Erythroblast (primary cell): ENCODE data around the gene ATG7.
A peak's percentile ranks its signal among the peaks of the same experiment; 100 is the strongest.
"Not testable (repeated sequence)": the region's sequence is repeated elsewhere in the genome, so short reads cannot be mapped to it uniquely, and the experiment has no call there.

Source experiments
- DNase-seq, 2 experiments: peaks; one replicate each; lab custom pipeline; 2025; lab: John Stamatoyannopoulos, UW
- GATA1 ChIP-seq: IDR thresholded peaks from 2 replicates; pipeline ENCODE4 v1.6.1; 2011; ENCODE audit warnings: low read depth, mild to moderate bottlenecking, control low read depth, low read length, moderate library complexity
- POLR2A ChIP-seq: IDR thresholded peaks from 2 replicates; pipeline ENCODE4 v1.6.1; 2011; ENCODE audit warnings: mild to moderate bottlenecking, low read length

Gene ATG7

DNA sequence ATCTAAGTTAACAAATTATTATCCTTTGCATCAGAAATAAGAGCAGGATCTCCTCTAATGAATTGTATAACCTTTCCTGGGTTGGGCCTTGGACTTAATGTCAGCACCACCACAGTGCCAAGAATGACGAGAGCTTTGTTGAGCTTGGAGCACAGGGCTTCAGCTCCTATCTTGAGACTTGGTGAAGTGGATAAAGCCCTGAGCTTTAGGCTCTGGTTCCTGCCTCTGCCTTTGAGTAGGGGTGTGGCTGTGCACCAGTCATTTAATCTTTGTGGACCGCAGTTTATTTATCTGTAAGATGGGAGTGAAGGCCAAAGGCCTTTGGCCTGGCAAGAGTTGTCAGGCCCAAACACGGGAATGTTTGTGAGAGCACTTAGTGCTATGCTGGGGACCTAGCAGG is 209.4 kb downstream of the ATG7 start:
- DNase-seq, result no peak
- TF ChIP-seq POLR2A (no peak), GATA1 (no peak)

DNA sequence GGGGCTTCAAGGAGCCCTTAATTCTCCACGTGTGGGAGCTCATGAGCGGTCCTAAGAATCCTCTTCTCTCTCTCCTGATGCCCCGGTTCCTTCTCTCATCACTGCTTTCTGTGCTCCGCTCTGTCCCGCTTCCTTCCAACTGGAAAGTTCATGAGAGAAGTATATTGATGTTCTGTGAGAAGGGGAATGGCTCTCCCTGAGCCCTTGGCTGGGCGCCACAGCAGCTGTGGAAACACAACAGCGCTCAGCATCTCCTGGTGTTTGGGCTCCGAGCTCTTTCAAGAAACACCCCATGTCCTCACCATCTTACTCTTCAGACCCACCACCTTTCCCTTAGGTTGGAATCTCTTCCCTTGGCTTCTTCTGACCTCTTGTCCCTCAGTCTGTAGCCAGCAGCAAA is 209.8 kb downstream of the ATG7 start:
- DNase-seq, result no peak
- TF ChIP-seq GATA1 (no peak), POLR2A (no peak)

DNA sequence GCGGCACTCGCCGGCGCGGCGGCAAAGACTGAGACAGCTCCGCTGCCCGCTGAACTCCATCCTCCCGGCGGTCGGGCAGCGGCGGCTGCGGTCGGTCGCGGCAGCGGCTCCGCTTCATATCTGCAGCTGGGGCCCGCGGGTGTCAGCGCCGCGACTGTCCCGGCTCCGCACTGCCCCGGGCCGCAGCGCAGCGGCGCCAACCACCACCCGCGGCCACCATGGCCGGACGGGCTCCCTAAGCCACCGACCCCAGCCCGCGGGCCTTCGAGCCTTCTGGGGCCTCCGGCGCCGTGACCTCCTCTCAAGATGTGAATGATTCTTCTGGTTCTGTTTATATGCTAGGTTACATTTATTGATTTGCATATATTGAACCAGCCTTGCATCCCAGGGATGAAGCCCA is 216.2 kb downstream of the ATG7 start:
- not testable (repeated sequence) for DNase-seq

DNA sequence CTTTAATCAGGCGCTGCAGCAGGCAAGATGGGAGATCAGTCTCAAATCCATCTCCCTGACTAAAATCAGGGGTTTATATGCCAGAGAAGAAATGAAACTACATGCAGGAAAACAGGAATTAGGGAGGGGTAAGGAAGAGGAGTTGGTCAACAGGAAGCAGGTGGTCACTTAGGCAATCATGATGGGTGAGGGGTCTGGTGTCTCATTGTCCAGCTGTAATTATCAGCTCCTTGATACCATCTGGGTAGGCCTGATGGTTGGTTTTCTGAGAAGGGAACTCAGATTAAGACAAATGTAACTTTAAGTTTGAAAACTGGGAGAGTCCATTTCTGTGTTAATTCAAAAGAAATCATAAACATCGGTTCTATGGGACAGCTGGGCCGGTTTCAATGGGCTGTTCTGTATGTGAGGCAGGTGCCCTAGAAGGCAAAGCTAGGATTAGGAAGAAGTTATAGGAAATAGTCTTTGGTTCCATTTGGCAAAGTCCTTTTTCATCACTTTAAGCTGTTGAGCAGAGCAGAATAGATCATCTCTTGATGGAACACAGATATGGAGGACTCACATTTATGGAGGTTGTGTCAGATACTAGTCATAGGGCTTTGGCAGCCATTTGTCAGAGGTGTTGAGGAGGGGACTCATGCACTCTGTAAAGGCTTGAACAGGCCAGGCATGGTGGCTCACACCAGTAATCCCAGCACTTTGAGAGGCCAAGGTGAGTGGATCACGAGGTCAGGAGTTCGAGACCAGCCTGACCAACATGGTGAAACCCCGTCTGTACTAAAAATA is 222.1 kb downstream of the ATG7 start:
- no peak for DNase-seq
- no peak for TF ChIP-seq GATA1

DNA sequence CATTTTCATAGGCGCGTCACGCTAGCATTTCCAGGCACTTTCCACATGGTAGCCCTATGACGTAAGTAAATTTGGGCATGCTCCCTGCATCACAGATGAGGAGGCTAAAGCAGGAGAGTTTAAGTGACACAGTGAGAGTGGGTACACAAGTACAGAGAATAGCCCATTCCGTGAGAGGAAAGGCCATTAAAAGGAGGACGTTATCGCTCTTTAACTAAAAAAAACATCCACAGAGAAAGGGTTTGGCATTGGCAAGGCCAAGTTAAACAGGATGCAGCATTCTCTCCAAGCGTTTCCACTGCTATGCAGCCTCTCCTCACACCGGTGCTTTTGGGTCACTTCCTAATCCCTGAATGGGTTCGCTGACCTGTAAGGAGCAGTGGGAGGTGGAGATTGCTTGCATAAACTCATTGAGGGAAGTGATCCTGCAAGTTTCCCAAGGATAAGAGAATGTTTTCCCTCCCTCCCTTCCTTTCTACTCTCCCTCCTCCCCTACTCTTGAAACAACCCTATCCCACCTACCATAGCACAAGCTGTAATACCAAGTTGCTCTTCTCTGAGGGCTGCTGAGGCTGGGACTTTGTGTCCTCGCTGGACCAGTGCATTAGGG is 223.9 kb downstream of the ATG7 start:
- DNase-seq, result no peak
- no peak for TF ChIP-seq GATA1
- TF ChIP-seq POLR2A, result no peak

DNA sequence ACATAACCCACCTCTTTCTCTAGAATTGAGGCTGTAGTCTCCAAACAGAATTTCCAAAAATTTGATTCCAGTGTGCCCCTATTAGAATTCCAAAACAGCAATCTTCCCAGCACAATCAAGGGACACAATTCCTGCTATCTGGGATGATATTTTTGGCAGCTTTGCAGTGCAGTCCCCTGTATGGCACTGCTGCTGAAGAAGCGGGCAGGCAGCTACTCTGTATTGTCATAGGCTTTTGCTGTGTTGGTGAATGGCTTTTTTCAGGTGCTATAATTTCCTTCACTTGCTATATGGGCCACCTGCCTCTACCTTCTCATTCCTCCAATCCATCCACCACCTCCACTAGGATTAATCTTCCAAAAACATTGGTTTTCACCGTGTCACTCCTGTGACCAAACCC is 226.0 kb downstream of the ATG7 start:
- TF ChIP-seq POLR2A (no peak), GATA1 (no peak)
- DNase-seq, result no peak

DNA sequence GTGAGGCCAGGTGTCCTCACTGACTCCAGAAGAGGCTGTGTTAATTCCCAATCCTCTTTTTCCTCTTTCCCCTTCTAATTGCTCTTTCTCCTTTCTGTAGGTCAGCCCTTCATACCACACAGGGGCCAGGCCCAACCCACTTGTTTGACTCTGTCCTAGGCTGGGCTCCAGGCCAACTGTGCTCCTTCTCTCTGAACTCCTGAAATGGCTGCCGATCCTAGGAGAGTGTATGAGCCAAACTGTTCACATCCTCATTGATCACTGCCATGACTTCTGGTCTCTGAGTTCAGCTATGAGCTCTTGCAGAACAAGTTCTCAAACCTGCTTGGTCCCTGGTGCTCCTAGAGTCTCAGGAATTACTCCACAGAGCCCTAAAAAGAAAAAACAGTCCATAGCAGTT is 226.4 kb downstream of the ATG7 start:
- no peak for DNase-seq
- TF ChIP-seq GATA1 (no peak), POLR2A (no peak)

DNA sequence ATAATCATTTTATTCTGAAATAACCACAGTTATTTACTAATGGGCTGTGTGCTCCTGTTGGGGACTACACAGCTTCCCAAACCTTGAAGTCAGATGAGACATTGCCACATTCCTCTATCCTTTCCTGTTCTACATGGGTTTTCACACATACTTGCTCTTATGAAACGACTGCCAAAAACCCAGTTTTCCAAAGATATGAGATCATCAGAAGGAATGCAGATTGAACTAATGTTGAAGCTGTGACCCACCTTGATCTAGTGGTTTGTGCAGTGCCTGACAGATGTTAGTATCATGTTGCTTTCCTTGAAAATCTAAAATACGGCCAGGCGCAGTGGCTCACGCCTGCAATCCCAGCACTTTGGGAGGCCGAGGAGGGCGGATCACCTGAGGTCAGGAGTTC is 226.9 kb downstream of the ATG7 start:
- no peak for DNase-seq
- TF ChIP-seq GATA1 (no peak), POLR2A (no peak)

DNA sequence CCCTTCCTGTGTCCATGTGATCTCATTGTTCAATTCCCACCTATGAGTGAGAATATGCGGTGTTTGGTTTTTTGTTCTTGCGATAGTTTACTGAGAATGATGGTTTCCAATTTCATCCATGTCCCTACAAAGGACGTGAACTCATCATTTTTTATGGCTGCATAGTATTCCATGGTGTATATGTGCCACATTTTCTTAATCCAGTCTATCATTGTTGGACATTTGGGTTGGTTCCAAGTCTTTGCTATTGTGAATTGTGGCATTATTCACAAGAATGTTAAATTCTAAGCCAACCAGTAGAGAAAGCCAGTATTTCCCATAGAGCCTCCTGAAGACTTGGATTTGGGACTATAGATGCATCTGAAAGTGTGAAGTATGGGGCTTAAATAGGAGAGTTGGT is 230.2 kb downstream of the ATG7 start:
- DNase-seq, result not testable (repeated sequence)

DNA sequence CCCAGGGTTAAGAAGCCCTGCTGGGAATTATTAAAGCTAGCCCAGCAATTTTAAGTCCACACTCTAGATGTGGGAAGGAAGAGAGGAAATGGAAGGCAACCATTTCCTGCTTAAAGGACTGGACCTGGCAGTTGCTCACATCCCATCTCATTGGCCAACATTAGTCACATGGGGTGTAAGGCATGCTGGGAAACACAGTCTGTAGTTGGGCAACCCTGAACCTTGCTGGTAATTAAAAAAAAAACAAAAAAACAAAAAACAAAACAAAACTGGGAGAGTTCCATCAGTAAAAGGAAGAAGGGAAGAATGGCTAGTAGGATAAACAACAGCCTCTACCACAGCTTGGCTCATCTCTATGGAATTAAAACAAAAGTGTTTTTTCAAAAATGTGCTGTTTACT is 235.5 kb downstream of the ATG7 start:
- DNase-seq, result peak in 1 of 2 experiments; percentile 4
- TF ChIP-seq GATA1 (no peak), POLR2A (no peak)

DNA sequence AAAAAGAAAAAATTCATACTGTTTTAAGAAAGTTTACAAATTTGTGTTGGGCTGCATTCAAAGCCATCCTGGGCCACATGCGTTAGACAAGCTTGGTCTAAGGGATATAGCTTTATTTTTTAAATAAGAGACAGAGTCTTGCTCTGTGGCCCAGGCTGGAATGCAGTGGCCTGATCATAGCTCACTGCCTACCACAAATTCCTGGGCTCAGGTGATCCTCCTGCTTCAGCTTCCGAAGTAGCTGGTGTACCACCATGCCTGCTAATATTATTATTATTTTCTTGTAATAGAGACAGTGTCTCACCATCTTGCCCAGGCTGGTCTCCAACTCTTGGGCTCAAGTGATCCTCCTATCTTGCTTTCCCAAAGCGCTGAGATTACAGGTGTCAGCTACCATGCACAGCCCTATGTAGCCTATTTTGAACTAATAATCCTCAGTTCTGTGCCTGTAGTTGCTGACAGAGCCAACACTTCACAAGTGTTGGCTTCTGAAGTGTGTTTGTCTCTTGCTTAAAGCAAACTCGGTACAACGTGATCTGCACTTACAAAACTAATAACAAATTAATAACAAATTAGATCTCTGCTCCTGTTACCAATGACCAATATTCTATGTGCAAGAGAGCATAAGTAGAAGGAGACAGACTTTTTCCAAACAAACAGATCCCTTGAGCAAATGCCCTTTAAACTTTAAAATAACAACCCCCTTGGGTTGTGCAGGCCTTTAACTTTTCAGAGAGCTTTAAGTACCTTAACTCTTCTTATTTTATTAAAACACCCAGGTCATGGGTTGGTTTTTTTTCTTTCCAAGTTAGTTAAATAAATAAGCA is 236.4 kb downstream of the ATG7 start:
- DNase-seq, result no peak
- no peak for TF ChIP-seq GATA1
- TF ChIP-seq POLR2A, result no peak

DNA sequence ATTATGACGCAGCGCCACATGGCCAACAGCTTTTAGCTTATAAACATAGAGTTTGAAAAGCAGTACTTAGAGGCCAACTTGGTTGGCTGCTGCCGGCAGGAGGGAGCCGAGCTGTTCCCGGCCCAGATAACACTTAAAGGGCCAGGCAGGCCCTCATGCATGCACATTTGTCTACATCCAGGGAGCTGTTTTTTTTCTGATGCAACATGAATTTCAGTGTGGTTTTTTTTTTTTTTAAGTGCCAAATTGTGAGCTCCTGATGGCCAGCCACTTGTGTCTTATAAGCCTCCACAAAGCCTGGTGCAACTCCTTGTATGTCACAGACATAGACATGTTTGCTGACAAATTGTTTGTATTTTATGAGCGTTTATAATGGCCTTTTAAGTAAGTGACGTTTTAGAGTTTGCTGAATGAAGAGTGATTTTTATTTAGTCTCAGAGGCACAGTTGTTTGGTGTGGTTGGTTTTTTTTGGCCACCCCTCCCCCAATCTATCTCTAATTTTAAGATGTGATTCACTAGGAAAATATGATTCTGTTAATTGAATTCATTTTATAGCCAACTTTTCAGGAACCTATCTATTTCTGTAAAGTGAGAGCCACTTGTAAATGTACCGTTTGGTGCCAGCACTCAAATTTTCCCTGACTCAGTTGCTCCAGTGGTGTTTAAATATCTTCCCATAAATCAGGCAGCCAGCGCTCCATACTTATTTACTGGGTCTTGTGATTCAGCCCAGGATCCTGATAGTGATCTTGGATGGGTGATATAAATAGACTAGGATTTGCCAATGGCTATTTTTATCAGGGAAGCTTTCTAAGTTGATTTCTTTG is 237.2 kb downstream of the ATG7 start:
- TF ChIP-seq POLR2A (no peak), GATA1 (no peak)
- DNase-seq, result peak; percentile 50 to 54

DNA sequence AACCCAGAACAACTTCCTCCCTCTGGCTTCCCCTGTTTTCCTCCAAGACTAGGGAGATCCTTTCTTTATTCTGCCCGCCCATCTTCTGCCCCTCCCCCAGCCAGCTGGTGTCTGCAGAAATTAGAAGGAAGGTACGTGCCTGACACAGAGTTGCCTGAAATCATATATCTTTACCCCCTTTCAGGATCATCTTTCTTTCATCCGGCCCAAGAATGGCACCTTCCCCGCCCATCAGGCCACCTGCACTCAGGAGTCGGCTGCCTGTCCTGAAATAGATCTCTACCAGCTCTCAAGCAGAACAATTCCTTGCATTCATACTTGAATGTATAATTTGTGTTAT is 237.8 kb downstream of the ATG7 start:
- no peak for DNase-seq
- TF ChIP-seq GATA1 (no peak), POLR2A (no peak)

DNA sequence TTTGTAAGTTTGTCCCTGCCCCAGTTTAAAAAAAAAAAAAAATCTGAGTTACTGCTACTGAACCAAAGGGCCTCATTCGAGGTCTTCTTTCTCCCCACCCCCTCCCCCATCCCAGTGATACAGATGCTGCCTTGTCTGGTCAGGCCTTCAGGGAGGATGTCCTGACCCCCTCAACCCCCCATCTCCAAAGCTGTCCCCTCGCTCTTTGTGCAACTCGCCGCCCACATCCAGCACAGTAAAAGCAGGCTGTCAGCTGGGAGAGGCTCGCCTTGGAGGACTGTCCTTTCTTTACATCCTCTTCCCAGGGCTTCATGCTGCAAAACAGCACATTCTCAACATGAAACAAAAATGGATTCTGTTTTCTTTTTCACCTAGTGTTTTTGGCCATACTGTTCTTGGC is 238.2 kb downstream of the ATG7 start:
- no peak for TF ChIP-seq GATA1
- no peak for TF ChIP-seq POLR2A

DNA sequence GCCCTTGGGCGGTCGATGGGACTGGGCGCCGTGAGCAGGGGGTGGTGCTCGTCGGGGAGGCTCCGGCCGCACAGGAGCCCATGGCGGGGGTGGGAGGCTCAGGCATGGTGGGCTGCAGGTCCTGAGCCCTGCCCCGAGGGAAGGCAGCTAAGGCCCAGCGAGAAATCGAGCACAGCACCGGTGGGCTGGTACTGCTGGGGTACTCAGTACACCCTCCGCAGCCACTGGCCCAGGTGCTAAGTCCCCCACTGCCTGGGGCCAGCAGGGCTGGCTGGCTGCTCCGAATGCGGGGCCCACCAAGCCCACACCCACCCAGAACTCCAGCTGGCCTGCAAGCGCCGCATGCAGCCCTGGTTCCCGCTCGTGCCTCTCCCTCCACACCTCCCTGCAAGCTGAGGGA is 239.4 kb downstream of the ATG7 start:
- DNase-seq, result not testable (repeated sequence)

More for the DNA sequence above, 238.2 kb downstream of the ATG7 start:
- no peak for DNase-seq

DNA sequence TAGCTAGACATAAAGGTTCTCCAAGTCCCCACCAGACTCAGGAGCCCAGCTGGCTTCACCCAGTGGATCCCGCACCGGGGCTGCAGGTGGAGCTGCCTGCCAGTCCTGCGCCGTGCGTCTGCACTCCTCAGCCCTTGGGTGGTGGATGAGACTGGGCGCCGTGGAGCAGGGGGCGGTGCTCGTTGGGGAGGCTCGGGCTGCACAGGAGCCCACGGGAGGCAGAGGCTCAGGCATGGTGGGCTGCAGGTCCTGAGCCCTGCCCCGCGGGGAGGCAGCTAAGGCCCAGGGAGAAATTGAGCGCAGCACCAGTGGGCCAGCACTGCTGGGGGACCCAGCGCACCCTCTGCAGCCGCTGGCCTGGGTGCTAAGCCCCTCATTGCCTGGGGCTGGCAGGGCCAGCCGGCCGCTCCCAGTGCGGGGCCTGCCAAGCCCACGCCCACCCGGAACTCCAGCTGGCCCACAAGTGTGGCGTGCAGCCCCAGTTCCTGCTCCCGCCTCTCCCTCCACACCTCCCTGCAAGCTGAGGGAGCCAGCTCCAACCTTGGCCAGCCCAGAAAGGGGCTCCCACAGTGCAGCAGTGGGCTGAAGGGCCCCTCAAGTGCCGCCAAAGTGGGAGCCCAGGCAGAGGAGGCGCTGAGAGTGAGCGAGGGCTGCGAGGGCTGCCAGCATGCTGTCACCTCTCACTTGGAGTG is 241.1 kb downstream of the ATG7 start:
- DNase-seq, result not testable (repeated sequence)
